ENCODE measurements around the gene INSM2.

INSM2 gene, protein sequence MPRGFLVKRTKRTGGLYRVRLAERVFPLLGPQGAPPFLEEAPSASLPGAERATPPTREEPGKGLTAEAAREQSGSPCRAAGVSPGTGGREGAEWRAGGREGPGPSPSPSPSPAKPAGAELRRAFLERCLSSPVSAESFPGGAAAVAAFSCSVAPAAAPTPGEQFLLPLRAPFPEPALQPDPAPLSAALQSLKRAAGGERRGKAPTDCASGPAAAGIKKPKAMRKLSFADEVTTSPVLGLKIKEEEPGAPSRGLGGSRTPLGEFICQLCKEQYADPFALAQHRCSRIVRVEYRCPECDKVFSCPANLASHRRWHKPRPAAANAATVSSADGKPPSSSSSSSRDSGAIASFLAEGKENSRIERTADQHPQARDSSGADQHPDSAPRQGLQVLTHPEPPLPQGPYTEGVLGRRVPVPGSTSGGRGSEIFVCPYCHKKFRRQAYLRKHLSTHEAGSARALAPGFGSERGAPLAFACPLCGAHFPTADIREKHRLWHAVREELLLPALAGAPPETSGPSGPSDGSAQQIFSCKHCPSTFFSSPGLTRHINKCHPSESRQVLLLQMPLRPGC

DNA sequence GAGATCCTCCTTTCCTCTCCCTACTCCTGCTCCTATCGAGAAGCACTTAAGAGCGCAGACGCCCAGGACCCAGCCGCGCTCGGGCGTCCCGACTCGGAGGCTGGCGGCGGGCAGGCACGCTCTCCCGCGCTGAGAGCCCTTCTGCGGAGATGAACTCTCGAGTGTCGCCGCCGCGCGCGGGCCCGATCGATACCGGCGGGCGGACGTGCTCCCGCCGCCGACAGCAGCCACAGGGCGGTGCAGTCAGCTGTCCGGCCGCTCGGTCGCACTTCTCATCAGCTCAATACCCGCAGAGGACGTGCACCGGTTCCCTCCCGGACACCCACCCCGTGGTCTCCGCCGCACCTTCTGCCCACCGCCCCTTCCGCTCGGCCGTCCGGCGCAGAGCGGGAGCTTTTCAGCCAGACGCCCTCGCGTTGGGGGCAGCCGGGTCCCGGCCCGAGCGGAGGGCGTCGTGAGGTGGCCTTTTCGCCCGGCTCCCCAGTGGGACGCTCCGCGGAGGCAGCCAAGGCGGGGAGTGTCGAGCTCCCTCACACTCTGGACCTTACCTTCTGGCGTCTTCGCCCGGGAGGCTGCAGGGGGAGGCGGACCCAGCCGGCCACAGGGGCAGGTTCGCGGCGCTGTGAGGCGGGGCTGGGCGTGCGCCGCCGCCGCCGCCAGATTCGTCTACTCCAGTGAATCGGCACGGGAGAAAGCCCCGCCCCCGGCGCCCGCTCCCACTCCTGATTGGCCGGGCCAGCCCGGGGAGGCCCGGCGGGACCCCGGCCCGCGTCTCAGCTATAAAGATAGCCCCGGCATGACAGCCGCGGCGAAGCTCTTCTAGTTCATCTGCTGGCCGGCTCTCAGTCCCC lies at the start of gene INSM2:
Gene INSM2 (plus strand): TSS at position 808 of the 851 bp plus-strand sequence. CDS start 89 bp downstream, outside the sequence.
- H3K4me3 ChIP-seq, result peak within 1 kb of the TSS; percentile 26 to 62 (median 44)
- H3K27ac ChIP-seq, result no peak within 1 kb of the TSS

DNA sequence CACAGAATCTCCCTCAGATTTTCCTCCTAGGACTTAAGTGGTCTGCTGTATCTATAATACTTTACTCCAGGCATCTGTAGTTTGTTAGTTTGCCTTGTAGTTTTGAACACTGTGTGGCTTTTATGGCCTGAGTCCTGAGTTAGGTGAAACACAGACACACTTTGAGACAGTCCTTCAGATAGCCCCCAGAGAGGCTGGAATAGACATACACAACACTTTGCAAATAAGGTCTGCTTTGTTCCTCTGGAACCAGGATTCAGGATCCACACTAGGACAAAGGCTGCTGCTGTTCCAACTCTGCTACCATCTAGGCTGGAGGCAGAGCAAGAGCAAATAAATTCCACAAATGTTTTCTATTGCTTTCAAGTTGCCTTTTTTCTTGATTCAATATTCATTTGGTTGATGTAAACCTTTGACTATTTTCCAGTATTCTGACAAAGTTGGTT lies 41.4 kb upstream of the INSM2 start:
- H3K4me3 ChIP-seq, result no peak overlapping the region
- no peak overlapping the region for H3K27ac ChIP-seq

DNA sequence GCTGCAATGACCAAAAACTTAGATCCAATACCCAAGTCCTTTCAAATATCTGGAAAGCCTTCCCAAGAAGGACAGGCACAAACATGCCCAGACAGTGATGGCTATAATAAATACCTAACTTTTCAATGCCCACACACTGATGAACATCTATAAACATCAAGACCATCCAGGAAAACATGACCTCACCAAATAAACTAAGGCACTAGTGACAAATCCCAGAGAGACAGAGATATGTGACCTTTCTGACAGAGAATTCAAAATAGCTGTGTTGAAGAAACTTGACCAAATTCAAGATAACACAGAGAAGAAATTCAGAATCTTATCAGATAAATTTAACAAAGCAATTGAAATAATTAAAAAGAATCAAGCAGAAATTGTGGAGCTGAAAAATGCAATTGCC lies 38.7 kb upstream of the INSM2 start:
- no peak overlapping the region for H3K4me3 ChIP-seq

DNA sequence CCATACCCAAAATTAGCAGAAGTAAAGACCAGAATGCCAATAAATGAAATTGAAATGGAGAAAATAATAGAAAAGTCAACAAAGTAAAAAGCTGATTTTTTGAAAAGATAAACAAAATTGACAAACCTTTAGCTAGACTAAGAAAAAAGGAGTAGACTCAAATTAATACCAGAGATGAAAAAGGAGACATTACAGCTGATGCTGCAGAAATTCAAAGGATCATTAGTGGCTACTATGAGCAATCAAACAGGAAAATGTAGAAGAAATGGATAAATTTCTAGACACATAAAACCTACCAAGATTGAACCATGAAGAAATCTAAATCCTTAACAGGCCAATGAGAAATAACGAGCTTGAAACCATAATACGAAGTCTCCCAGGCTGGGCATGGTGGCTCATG lies 34.8 kb upstream of the INSM2 start:
- Histone ChIP-seq H3K4me3 (no peak overlapping the region), H3K27ac (no peak overlapping the region)

More for the DNA sequence above, 38.7 kb upstream of the INSM2 start:
- H3K27ac ChIP-seq, result no peak overlapping the region

DNA sequence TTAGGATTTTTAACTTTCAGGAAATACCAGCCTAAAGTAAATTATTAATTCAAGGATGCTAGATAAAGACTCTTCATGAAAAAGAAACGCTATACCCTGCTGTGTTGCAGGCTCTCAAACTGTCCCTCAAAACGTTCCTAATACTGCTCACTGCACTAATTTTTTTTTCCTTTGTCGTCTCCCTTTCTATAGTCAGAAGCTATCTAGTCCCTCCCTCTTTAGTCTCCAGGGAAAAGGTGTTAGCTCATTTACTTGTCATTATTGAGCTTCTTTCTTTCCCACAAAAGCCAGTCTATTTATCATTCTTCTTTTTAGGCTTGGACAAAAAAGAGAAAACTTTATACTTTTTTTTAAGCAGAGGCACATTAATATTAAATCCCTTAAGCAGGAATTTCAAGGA lies 30.3 kb upstream of the INSM2 start:
- Histone ChIP-seq H3K27ac (no peak overlapping the region), H3K4me3 (no peak overlapping the region)

GRCh38 chr14:35504260-35504659 lies 29.7 kb upstream of the INSM2 start:
- Histone ChIP-seq H3K4me3 (no peak overlapping the region), H3K27ac (no peak overlapping the region)

DNA sequence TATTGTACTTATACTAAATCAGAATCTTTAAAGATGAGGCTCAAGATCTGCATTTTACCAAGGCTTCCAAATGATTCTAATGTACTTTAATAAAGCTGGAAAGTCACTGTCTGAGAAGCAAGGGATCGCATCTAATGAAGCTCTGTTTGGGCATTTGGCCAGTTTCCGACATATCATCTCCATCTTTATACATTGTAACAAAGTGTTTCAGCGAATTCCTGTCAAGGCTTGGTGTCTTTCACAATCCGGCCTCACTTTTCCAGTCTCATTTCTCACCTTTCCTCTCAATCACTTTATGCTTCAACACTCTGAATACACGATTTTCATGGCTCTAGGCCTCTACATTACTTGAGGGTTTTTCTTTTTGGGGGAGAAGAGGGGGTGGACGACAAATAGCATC lies 27.5 kb upstream of the INSM2 start:
- no peak overlapping the region for H3K27ac ChIP-seq

GRCh38 chr14:35506927-35507326 lies 27.0 kb upstream of the INSM2 start:
- H3K4me3 ChIP-seq, result no peak overlapping the region
- H3K27ac ChIP-seq, result no peak overlapping the region

More for the DNA sequence above, 27.5 kb upstream of the INSM2 start:
- H3K4me3 ChIP-seq, result no peak overlapping the region

DNA sequence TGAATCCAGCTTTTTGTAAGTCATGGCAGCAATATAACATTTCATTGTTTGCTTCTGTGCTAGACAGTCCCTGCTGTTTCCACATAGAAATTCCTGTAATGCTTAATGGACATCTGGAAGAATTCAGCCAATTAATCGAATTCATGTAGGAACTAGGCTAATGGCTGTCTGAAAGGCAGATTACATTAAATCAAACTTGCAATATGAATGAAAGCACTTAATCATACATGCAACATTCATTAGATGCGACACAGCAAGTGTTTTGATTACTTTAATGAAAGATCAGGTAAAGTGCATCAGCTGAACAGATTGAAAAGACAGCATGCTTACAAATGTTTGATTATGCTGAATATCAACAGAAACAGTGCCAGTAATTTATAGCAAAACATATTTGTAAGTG lies 24.1 kb upstream of the INSM2 start:
- H3K27ac ChIP-seq, result no peak overlapping the region
- no peak overlapping the region for H3K4me3 ChIP-seq

- H3K4me3 ChIP-seq, result no peak overlapping the region
- no peak overlapping the region for H3K27ac ChIP-seq
Measured at GRCh38 chr14:35512765-35513164, 21.2 kb upstream of the INSM2 start.

DNA sequence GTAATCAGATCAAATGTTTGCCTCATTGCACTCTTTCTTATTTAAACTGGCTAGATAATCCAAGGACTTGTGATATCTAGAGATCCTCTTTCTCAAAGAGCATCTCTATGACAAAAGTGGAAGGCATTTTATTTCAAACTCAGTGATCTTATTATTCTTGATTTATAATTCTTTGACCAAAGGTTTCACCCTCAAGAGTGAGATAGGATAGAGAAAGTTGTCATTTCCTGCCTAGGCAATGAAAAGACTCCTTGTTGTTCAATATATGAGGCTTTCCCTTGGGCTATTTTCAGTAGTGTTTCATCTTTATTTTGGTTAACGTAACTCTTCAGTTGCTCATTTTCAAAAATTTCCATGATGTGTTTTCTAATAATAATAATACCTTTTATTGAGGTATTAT lies 18.0 kb upstream of the INSM2 start:
- Histone ChIP-seq H3K27ac (no peak overlapping the region), H3K4me3 (no peak overlapping the region)

DNA sequence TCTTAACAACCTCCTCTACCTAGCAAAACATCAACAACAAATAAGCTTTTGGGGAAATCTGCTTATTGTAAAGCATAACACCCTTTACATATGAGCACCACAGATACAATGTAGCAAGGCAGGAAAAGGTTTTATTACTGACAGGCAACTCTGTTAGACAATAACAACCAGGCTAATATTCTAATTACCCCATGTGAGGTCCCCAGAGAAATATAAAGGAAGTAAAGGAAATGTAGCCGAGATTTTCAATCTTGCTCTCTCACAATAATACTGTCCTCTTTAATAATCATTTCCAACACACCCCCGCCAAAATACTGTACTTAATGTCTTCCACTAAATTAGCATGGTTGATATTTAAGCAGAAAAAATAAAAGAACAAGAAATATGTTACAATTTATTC lies 14.0 kb upstream of the INSM2 start:
- Histone ChIP-seq H3K4me3 (no peak overlapping the region), H3K27ac (no peak overlapping the region)

DNA sequence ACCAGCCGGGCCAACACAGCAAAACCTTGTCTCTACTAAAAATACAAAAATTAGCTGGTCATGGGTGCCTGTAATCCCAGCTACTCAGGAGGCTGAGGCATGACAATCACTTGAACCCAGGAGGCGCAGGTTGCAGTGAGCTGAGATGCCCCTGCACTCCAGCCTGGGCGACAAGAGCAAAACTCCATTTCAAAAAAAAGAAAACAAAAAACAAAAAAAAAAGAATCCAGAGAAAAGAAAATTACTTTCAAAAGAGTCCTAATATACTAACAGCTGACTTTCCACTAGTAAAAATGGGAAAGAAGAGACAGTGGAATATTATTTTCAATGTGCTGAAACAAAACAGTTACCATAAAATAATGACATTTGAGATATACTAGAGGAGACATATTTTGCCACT lies 8.3 kb upstream of the INSM2 start:
- no peak overlapping the region for H3K27ac ChIP-seq

GRCh38 chr14:35526962-35527361 lies 7.0 kb upstream of the INSM2 start:
- Histone ChIP-seq H3K4me3 (no peak overlapping the region), H3K27ac (no peak overlapping the region)

More for the DNA sequence above, 8.3 kb upstream of the INSM2 start:
- no peak overlapping the region for H3K4me3 ChIP-seq

GRCh38 chr14:35531960-35532747 lies 1.8 kb upstream of the INSM2 start:
- H3K4me3 ChIP-seq, result no peak overlapping the region
- no peak overlapping the region for H3K27ac ChIP-seq

- Histone ChIP-seq H3K27ac (no peak overlapping the region), H3K4me3 (peak overlapping the region in 6 of 7 experiments; percentile 26 to 62 (median 45))
Measured at GRCh38 chr14:35532783-35533356, 1.1 kb upstream of the INSM2 start.

DNA sequence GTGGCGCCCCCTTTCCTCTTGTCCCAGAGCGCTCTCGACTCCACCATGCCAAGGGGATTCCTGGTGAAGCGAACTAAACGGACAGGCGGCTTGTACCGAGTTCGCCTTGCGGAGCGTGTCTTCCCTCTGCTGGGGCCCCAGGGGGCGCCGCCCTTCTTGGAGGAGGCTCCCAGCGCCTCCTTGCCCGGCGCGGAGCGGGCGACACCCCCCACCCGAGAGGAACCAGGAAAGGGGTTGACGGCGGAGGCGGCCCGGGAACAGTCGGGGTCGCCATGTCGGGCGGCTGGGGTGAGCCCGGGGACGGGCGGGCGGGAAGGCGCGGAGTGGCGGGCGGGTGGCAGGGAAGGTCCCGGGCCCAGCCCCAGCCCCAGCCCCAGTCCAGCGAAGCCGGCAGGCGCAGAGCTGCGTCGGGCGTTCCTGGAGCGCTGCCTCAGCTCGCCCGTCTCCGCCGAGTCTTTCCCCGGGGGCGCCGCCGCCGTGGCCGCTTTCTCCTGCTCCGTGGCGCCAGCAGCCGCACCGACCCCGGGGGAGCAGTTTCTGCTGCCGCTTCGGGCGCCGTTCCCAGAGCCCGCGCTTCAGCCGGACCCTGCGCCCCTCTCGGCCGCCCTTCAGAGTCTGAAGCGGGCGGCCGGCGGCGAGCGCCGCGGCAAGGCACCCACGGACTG lies 376 bp downstream of the INSM2 start:
- Histone ChIP-seq H3K4me3 (peak overlapping the region; percentile 26 to 62 (median 44)), H3K27ac (no peak overlapping the region)

- Histone ChIP-seq H3K4me3 (peak overlapping the region in 6 of 7 experiments; percentile 35 to 62 (median 45)), H3K27ac (no peak overlapping the region)
Measured at GRCh38 chr14:35534873-35535482, 1.0 kb downstream of the INSM2 start.
